Activated naive CD8-positive, alpha-beta T cell treated with anti-CD3 and anti-CD28 coated beads, Interleukin-2, amount 10 ng/mL, durations not matched to agents 7 days and 5 days (primary cell): ENCODE results near the gene HUNK. TPM values are rescaled to one million over a fixed set of nuclear protein-coding genes. Genes with fewer than 3 reads are reported as not detected.

Experiments used
- ATAC-seq: fragments of 150-1000 bp; cut with Tn5 transposase; one replicate; pipeline ENCODE4 v1.10.0; 2021; ENCODE audit warnings: low read depth, moderate library complexity
- POLR2A ChIA-PET: fragments of 350-600 bp; sonication (Branson Sonifier 250); formaldehyde crosslinking; loops from one replicate; lab custom pipeline; 2021; ENCODE audit warnings: antibody characterized with exemption; lab: Charles Lee
- DNase-seq: peaks from one replicate; pipeline ENCODE4 v3.0.0; 2021
- H3K27ac Mint-ChIP-seq: one replicate; pipeline ENCODE4 v1.8.0; 2022; ENCODE audit warnings: mild to moderate bottlenecking, mixed read lengths
- H3K27me3 Mint-ChIP-seq: one replicate; pipeline ENCODE4 v1.8.0; 2022; ENCODE audit warnings: mild to moderate bottlenecking, moderate library complexity, mixed read lengths
- H3K36me3 Mint-ChIP-seq: one replicate; pipeline ENCODE4 v1.8.0; 2021; ENCODE audit warnings: mild to moderate bottlenecking, mixed read lengths
- H3K4me1 Mint-ChIP-seq: one replicate; pipeline ENCODE4 v1.8.0; 2021; ENCODE audit warnings: mixed read lengths
- H3K4me3 Mint-ChIP-seq: one replicate; pipeline ENCODE4 v1.8.0; 2022; ENCODE audit warnings: mild to moderate bottlenecking, moderate library complexity, mixed read lengths
- H3K9me3 Mint-ChIP-seq: one replicate; pipeline ENCODE4 v1.8.0; 2021; ENCODE audit warnings: mixed read lengths
- total RNA-seq, 2 experiments: library from RNA; stranded (reverse); gene quantifications; one replicate each; pipeline ENCODE4 v1.2.3, GENCODE V29; 2021

Gene HUNK
- total RNA-seq, 2 experiments from 2014 or later = 0.48 to 0.78 TPM

- H3K9me3 Mint-ChIP-seq = no peaks in the 10 kb centered on the region
- no peaks in the 10 kb centered on the region for H3K36me3 Mint-ChIP-seq
- H3K27me3 Mint-ChIP-seq = peaks cover 18% of the 10 kb centered on the region
- POLR2A ChIA-PET = no interaction called here
- no peak for ATAC-seq
- no peak overlapping the region for H3K27ac Mint-ChIP-seq
- no peak for DNase-seq
- no peak overlapping the region for H3K4me3 Mint-ChIP-seq
- no peaks in the 10 kb centered on the region for H3K4me1 Mint-ChIP-seq
These were observed 36.6 kb downstream of the HUNK start for GRCh38 chr21:31909153-31910073.

DNA sequence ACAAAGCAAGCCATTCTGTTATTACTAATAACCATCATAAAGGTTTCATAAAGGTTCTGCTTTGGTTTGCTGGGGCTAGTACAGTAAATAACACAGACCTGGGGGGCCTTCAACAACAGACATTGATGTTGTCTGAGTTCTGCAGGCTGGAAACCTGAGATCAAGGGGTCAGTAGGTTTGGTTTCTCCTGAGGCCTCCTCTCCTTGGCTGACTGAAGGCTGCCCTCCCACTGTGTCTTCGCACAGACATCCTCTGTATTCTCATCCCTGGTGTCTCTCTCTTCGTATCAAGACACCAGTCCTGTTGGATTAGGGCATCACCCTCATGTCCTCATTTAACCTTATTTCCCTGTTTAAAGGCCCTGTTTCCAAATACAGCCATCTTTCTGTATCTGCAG lies 37.3 kb downstream of the HUNK start:
- Mint-ChIP-seq H3K9me3 (no peaks in the 10 kb centered on the region), H3K27ac (no peak overlapping the region), H3K36me3 (no peaks in the 10 kb centered on the region), H3K27me3 (peaks cover 18% of the 10 kb centered on the region), H3K4me1 (no peaks in the 10 kb centered on the region), H3K4me3 (no peak overlapping the region)
- POLR2A ChIA-PET = no interaction called here
- no peak for ATAC-seq
- DNase-seq = no peak

DNA sequence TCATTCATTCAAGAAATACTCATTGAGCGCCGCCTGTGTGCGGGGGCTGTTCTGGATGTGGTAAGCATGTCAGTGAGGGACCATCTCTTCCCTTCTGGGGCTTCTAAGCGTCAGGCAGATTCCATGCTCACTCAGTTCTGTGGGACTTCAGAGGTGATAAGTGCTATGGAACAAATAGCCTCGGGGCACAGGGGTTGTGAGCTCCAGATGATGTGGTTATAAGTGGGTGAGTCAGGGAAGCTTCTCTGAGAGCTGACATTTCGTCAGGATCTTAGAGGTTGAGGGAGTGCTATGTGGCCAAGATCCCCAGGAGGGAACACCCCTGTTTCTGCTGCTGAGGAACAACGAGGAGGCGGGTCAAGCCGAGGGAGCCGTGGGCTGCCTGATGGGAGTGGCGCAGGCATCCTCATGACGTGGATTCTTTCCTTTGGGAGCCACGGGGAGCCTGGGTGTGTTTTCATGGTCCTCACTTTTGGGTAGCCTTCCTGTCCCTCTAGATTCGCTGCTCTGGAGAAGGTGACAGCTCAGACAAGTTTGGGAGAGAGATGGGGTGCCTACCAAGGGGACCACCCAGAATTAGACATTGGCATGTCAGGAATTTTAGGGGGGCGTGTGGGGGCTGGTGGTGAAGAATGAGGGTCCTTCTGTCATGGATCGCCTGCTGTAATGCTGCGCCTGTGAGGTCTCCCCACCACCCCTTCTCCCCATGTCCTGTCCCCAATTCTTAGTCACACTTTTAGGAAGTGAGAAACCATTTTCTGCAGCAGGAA lies 38.5 kb downstream of the HUNK start:
- no peaks in the 10 kb centered on the region for H3K4me1 Mint-ChIP-seq
- H3K27ac Mint-ChIP-seq = no peak overlapping the region
- no peaks in the 10 kb centered on the region for H3K9me3 Mint-ChIP-seq
- POLR2A ChIA-PET = no interaction called here
- ATAC-seq = no peak
- no peaks in the 10 kb centered on the region for H3K36me3 Mint-ChIP-seq
- H3K4me3 Mint-ChIP-seq = no peak overlapping the region
- peaks cover 18% of the 10 kb centered on the region for H3K27me3 Mint-ChIP-seq
- no peak for DNase-seq

DNA sequence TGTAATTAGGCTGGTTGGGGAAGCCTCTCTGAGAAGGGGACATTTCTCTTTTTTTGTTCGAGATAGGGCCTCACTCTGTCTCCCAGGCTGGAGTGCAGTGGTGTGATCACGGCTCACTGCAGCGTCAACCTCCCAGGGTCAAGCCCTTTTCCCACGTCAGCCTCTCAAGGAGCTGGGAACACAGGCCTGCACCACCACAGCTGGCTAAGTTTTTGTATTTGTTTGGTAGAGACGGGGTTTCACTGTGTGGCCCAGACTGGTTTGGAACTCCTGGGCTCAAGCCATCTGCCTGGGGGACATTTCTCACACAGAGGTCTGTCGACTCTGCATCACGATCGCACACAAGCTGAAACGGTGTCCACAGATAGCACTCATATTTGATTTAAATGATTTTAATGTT lies 39.7 kb downstream of the HUNK start:
- no peaks in the 10 kb centered on the region for H3K4me1 Mint-ChIP-seq
- no peak overlapping the region for H3K4me3 Mint-ChIP-seq
- H3K27ac Mint-ChIP-seq = no peak overlapping the region
- no peaks in the 10 kb centered on the region for H3K9me3 Mint-ChIP-seq
- DNase-seq (no peak), ATAC-seq (no peak)
- POLR2A ChIA-PET = no interaction called here
- no peaks in the 10 kb centered on the region for H3K36me3 Mint-ChIP-seq
- peaks cover 18% of the 10 kb centered on the region for H3K27me3 Mint-ChIP-seq

- no peak overlapping the region for H3K4me3 Mint-ChIP-seq
- DNase-seq (no peak), ATAC-seq (no peak)
- H3K9me3 Mint-ChIP-seq = no peaks in the 10 kb centered on the region
- no peaks in the 10 kb centered on the region for H3K4me1 Mint-ChIP-seq
- no peak overlapping the region for H3K27ac Mint-ChIP-seq
- POLR2A ChIA-PET = no interaction called here
- H3K36me3 Mint-ChIP-seq = no peaks in the 10 kb centered on the region
- peaks cover 15% of the 10 kb centered on the region for H3K27me3 Mint-ChIP-seq
These were observed 40.4 kb downstream of the HUNK start for GRCh38 chr21:31913182-31913608.

- H3K4me3 Mint-ChIP-seq = no peak overlapping the region
- POLR2A ChIA-PET = no interaction called here
- ATAC-seq (no peak), DNase-seq (no peak)
- no peaks in the 10 kb centered on the region for H3K36me3 Mint-ChIP-seq
- H3K4me1 Mint-ChIP-seq = no peaks in the 10 kb centered on the region
- H3K9me3 Mint-ChIP-seq = no peaks in the 10 kb centered on the region
- peaks cover 3% of the 10 kb centered on the region for H3K27me3 Mint-ChIP-seq
- H3K27ac Mint-ChIP-seq = no peak overlapping the region
These were observed 41.7 kb downstream of the HUNK start for GRCh38 chr21:31914472-31914871.

DNA sequence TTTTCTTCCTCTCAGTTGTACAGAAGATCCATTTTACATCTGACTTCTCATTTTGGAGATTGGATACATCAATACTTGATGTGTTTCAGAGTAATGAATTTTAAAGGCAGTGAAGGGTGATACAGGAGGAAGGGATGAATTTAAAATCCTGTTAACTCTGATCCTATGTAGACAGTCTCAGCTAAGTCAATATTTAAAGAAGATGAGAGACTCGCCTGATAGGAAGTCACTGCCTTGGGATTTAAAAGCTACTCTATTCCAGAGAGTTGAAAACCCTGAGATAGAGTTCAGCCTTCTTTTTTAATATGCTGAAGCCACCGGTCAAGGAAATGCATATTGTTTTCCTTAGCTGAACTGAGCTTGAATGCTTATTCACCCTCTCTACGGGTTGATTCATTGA lies 42.7 kb downstream of the HUNK start:
- H3K4me3 Mint-ChIP-seq = no peak overlapping the region
- H3K9me3 Mint-ChIP-seq = no peaks in the 10 kb centered on the region
- no peak for ATAC-seq
- H3K36me3 Mint-ChIP-seq = no peaks in the 10 kb centered on the region
- POLR2A ChIA-PET = no interaction called here
- H3K27me3 Mint-ChIP-seq = no peaks in the 10 kb centered on the region
- no peak overlapping the region for H3K27ac Mint-ChIP-seq
- no peak for DNase-seq
- H3K4me1 Mint-ChIP-seq = no peaks in the 10 kb centered on the region

DNA sequence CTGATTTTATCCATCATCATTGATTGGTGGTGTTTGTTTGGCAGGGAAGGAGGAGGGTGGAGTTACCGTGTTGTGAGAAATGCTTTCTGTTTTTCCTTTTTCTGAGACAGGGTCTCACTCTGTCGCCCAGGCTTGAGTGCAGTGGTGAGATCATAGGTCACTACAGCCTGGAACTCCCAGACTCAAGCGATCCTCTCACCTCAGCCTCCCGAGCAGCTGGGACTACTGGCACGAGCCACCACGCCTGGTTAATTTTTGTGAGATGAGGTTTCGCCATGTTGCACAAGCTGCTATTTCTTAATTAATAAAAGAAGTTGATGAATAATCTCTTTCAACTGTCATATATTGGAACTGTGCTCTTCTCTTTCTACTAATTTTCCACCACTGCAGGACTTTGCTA lies 44.3 kb downstream of the HUNK start:
- no peaks in the 10 kb centered on the region for H3K4me1 Mint-ChIP-seq
- no peaks in the 10 kb centered on the region for H3K27me3 Mint-ChIP-seq
- DNase-seq (no peak), ATAC-seq (no peak)
- H3K9me3 Mint-ChIP-seq = no peaks in the 10 kb centered on the region
- no peaks in the 10 kb centered on the region for H3K36me3 Mint-ChIP-seq
- H3K27ac Mint-ChIP-seq = no peak overlapping the region
- no peak overlapping the region for H3K4me3 Mint-ChIP-seq
- POLR2A ChIA-PET = no interaction called here

DNA sequence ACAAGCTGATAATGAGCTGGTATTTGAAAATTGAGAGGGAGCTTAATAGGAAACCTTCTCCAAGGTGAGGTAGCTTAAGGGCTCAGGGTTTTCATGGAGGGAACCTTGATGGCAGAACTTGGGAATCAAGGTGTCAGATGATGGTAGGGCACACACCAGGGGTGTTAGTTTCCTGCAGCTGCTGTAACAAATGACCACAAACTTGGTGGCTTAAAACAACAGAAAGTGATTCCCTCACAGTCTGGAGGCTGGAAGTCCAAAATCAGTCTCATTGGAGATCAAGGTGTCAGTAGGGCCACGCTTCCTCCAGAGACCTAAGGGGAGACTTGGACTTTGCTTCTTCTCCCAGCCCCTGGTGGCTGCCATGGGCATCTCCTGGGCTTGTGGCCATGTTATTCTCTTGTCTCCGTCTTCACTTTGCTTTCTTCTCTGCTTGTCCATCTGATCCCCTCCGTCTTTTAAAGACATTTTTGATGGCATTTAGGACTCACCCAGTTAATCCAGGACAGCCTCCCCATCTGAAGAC lies 45.5 kb downstream of the HUNK start:
- H3K27me3 Mint-ChIP-seq = no peaks in the 10 kb centered on the region
- no peaks in the 10 kb centered on the region for H3K9me3 Mint-ChIP-seq
- H3K36me3 Mint-ChIP-seq = no peaks in the 10 kb centered on the region
- ATAC-seq (no peak), DNase-seq (no peak)
- no peak overlapping the region for H3K27ac Mint-ChIP-seq
- POLR2A ChIA-PET = no interaction called here
- H3K4me3 Mint-ChIP-seq = no peak overlapping the region
- H3K4me1 Mint-ChIP-seq = no peaks in the 10 kb centered on the region

DNA sequence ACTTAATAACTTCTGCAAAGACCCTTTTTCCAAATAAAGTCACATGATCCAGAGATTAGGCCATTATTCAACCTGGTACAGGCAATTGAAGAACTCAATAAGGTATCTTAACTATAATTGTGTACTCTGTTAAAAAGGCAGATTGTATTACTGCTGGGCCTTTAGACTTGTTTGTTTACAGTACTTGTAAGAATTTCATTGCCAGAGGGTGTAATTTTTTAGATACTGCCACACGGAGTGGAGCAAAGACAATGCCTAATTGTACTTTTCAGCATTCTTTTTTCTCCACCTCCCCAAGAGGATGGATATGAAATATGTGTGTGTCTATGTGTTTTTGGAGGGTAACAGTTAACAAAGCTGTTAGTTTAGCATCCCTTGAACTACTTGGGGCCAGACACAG lies 47.5 kb downstream of the HUNK start:
- Mint-ChIP-seq H3K9me3 (no peaks in the 10 kb centered on the region), H3K27me3 (no peaks in the 10 kb centered on the region), H3K27ac (no peak overlapping the region), H3K4me1 (no peaks in the 10 kb centered on the region), H3K4me3 (no peak overlapping the region), H3K36me3 (no peaks in the 10 kb centered on the region)
- ATAC-seq = no peak
- DNase-seq = no peak
- POLR2A ChIA-PET = no interaction called here

DNA sequence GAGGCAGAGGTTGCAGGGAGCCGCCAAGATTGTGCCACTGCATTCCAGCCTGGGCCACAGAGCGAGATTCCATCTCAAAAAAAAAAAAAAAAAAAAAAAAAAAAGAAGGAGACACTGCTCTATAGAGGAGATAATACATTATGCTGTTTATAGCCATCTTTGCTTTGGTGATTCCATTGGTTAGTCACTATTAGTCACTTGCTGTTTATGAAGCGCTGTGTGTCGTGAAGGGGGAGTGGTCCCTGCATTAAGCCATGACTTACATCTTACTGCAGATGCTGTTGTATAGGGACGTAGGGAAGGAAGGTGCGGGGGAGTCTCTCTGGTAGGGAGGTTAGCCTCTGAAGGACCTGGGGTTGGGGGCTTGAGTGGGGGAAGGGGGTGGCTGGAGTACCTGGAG lies 48.3 kb downstream of the HUNK start:
- ATAC-seq = no peak
- no peak for DNase-seq
- Mint-ChIP-seq H3K4me3 (no peak overlapping the region), H3K9me3 (no peaks in the 10 kb centered on the region), H3K4me1 (no peaks in the 10 kb centered on the region), H3K36me3 (no peaks in the 10 kb centered on the region), H3K27me3 (no peaks in the 10 kb centered on the region), H3K27ac (no peak overlapping the region)
- POLR2A ChIA-PET = no interaction called here

DNA sequence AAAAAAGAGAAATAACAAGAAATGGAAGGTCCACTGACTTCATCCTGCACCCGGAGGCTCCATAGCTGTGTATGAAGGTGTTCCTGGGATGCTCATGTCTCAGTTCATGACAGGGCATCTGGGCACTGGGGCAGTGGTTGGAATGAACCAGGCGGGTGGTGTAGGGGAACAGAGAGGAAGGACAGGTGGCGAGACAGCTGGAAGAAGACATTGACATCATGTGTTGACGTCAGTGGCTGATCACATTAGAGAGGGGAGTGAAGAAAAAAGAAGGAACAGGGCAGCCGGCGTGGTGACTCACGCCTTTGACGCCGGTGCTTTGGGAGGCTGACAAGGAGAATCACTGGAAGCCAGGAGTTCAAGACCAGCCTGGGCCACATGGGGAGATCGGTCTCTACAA lies 50.1 kb downstream of the HUNK start:
- DNase-seq = no peak
- Mint-ChIP-seq H3K27ac (no peak overlapping the region), H3K4me1 (no peaks in the 10 kb centered on the region), H3K9me3 (peaks cover 3% of the 10 kb centered on the region), H3K27me3 (no peaks in the 10 kb centered on the region), H3K4me3 (no peak overlapping the region), H3K36me3 (no peaks in the 10 kb centered on the region)
- POLR2A ChIA-PET = no interaction called here
- ATAC-seq = no peak

DNA sequence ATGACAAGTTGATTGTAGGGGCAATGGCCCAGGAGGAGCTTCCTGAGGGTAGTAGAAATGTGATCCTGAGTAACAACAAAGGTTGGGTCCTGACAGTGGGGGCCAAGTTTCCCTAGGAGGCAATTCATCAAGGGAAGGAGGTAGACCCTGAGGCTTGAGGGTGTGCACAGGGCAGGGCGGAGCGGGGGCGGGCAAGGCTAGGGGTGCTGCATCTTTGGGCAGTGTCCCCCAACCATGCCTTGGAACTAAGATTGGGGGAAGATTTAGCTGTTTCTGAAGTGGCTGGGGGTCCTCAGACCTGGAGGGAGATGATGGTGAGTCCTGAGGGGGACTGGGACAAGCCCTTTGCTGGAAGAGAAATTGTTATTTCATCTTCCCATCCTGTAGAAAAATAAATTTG lies 50.9 kb downstream of the HUNK start:
- Mint-ChIP-seq H3K36me3 (no peaks in the 10 kb centered on the region), H3K27ac (no peak overlapping the region), H3K27me3 (no peaks in the 10 kb centered on the region), H3K9me3 (peaks cover 3% of the 10 kb centered on the region), H3K4me3 (no peak overlapping the region), H3K4me1 (no peaks in the 10 kb centered on the region)
- ATAC-seq (no peak), DNase-seq (no peak)
- POLR2A ChIA-PET = no interaction called here

GRCh38 chr21:31924548-31924947 lies 51.7 kb downstream of the HUNK start:
- Mint-ChIP-seq H3K27ac (no peak overlapping the region), H3K36me3 (no peaks in the 10 kb centered on the region), H3K4me3 (no peak overlapping the region), H3K4me1 (no peaks in the 10 kb centered on the region), H3K9me3 (peaks cover 3% of the 10 kb centered on the region), H3K27me3 (no peaks in the 10 kb centered on the region)
- no peak for ATAC-seq
- DNase-seq = no peak
- POLR2A ChIA-PET = no interaction called here
